ENCODE data around the gene GNAT3. TPM values are rescaled to one million over a fixed set of nuclear protein-coding genes. Genes with fewer than 3 reads are reported as not detected.

GNAT3 gene
- total RNA-seq, 1 experiment from 2014 or later = not detected

DNA sequence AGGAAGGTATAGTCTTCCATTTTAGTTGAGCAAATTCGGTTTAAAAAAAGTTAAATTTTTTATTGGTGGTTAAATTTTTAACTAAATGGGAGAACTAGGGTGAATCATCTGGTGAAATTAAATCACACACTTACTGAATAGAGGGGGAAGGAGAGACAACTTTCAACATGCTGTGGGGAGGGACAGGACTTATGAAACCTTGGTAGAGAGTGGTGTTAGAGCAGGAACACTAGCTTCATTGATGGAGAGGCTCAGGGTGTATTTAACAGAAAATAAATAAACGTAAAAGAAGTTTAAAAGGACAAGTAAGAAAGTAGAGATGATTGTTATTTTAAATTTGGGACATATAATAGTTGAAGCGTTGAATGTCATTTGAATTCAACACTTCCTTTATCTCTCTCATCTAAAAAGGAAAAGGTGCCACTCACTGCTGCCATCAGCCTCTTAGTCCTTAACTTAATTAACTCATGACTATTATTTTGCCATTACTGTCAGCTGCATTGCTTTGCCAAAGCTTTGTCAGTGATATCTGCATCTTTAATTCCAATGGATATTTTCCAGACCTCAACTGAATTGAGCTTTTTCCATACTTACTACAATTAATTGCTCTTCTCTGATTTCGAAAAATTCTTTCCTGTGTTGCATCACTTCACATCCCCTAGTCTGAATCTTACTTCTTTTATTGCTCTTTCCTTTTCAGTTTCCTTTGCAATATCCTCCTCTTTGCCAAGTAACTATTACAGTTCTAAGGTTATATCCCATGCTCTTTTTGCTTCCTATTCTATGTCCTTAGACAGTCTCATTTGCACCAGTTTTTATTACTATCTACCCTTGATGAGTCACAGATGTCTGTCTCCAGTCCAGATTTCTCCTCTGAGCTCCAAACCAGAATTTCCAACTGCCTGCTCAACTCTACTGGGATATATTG lies 71.7 kb downstream of the GNAT3 start:
- no peaks in the 10 kb centered on the region for H4K20me1 ChIP-seq (ENCODE audit: insufficient read depth)
- H3K4me2 ChIP-seq = no peak overlapping the region
- no peaks in the 10 kb centered on the region for H3K79me2 ChIP-seq (ENCODE audit: low read depth)
- no peak for TF ChIP-seq CTCF (conservative IDR thresholded peaks at IDR 0.05)
- no peak for TF ChIP-seq EZH2 (IDR thresholded peaks at IDR 0.05; ENCODE audit: low read depth)
- H2AFZ ChIP-seq = 0 out of 2 replicates have a peak overlapping the region, but pooled peaks have one; percentile 4
- ChIA-PET CTCF (no interaction called here), POLR2A (ENCODE audit: unreplicated experiment) (no interaction called here)
- H3K36me3 ChIP-seq (ENCODE audit: low read depth) = no peaks in the 10 kb centered on the region
- H3F3A ChIP-seq (ENCODE audit: insufficient read depth, low read depth) = no peaks in the 10 kb centered on the region
- no peaks in the 10 kb centered on the region for H3K27me3 ChIP-seq (ENCODE audit: insufficient read depth, low read depth)
- BruUV-seq (replicated peaks) = no TSS peak
- intact Hi-C loops (cut with micrococcal nuclease; ENCODE audit: unreplicated experiment) = no loop called here
- no peaks in the 10 kb centered on the region for H3K4me1 ChIP-seq (replicated peaks; ENCODE audit: insufficient read depth)
- no peak overlapping the region for H3K4me3 ChIP-seq
- DNase-seq = no peak
- no peak overlapping the region for H3K27ac ChIP-seq
- H3K9me3 ChIP-seq (ENCODE audit: insufficient read depth, low read depth) = 0 out of 2 replicates have a peak, but pooled peaks cover 3% of the 10 kb centered on the region
- no peaks in the 10 kb centered on the region; the same call in 1 of the 2 replicates for H3K9me2 ChIP-seq (ENCODE audit: insufficient read depth)

GRCh38 chr7:80435521-80435920 lies 76.3 kb downstream of the GNAT3 start:
- Histone ChIP-seq H3K36me3 (ENCODE audit: low read depth) (no peaks in the 10 kb centered on the region), H3K4me2 (no peak overlapping the region), H3K4me1 (replicated peaks; ENCODE audit: insufficient read depth) (no peaks in the 10 kb centered on the region), H3K79me2 (ENCODE audit: low read depth) (no peaks in the 10 kb centered on the region), H3K27ac (no peak overlapping the region), H2AFZ (no peak overlapping the region), H3K27me3 (ENCODE audit: insufficient read depth, low read depth) (no peaks in the 10 kb centered on the region), H4K20me1 (ENCODE audit: insufficient read depth) (no peaks in the 10 kb centered on the region), H3K9me3 (ENCODE audit: insufficient read depth, low read depth) (no peaks in the 10 kb centered on the region), H3K9me2 (ENCODE audit: insufficient read depth) (no peaks in the 10 kb centered on the region; the same call in 1 of the 2 replicates), H3K4me3 (no peak overlapping the region), H3F3A (ENCODE audit: insufficient read depth, low read depth) (no peaks in the 10 kb centered on the region)
- BruUV-seq (replicated peaks) = no TSS peak
- ChIA-PET CTCF (no interaction called here), POLR2A (ENCODE audit: unreplicated experiment) (no interaction called here)
- intact Hi-C loops (cut with micrococcal nuclease; ENCODE audit: unreplicated experiment) = no loop called here
- TF ChIP-seq CTCF (conservative IDR thresholded peaks at IDR 0.05) (no peak), EZH2 (IDR thresholded peaks at IDR 0.05; ENCODE audit: low read depth) (no peak)
- DNase-seq = no peak

DNA sequence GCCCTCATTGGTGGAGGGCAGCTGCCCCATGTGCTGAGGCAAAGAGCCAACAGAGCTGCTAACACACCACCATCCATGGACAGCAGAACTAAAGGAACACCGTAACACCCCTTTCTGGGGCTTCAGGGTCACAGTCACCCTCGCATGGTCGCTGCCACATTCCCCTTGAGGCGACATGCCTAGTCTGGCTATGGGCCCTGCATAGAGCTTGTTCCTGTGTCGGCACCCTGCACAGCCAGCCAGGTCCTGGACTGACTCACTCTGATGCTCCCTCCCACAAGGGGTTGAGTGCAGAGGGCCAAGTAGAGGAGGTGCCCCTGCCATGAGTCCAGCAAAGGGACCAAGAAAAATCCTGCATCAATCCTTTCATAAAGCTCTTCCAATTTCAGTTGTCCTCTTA lies 77.8 kb downstream of the GNAT3 start:
- DNase-seq = no peak
- H3K9me2 ChIP-seq (ENCODE audit: insufficient read depth) = no peaks in the 10 kb centered on the region
- no peaks in the 10 kb centered on the region for H3K79me2 ChIP-seq (ENCODE audit: low read depth)
- H3K36me3 ChIP-seq (ENCODE audit: low read depth) = no peaks in the 10 kb centered on the region
- ChIA-PET POLR2A (ENCODE audit: unreplicated experiment) (no interaction called here), CTCF (no interaction called here)
- H2AFZ ChIP-seq = no peak overlapping the region
- no peaks in the 10 kb centered on the region for H4K20me1 ChIP-seq (ENCODE audit: insufficient read depth)
- H3K27ac ChIP-seq = no peak overlapping the region
- no TSS peak for BruUV-seq (replicated peaks)
- H3F3A ChIP-seq (ENCODE audit: insufficient read depth, low read depth) = no peaks in the 10 kb centered on the region
- no peaks in the 10 kb centered on the region for H3K4me1 ChIP-seq (replicated peaks; ENCODE audit: insufficient read depth)
- no peak overlapping the region for H3K4me3 ChIP-seq
- H3K4me2 ChIP-seq = no peak overlapping the region
- intact Hi-C loops (cut with micrococcal nuclease; ENCODE audit: unreplicated experiment) = no loop called here
- no peaks in the 10 kb centered on the region for H3K9me3 ChIP-seq (ENCODE audit: insufficient read depth, low read depth)
- H3K27me3 ChIP-seq (ENCODE audit: insufficient read depth, low read depth) = no peaks in the 10 kb centered on the region
- TF ChIP-seq CTCF (conservative IDR thresholded peaks at IDR 0.05) (no peak), EZH2 (IDR thresholded peaks at IDR 0.05; ENCODE audit: low read depth) (no peak)
